Suprapubic skin (tissue), 4 donors: ENCODE measurements around the gene PTPN1. TPM values are rescaled to one million over a fixed set of nuclear protein-coding genes. Genes with fewer than 3 reads are reported as not detected.
A peak's percentile ranks its signal among the peaks of the same experiment; 100 is the strongest.

ENCODE experiments used
- DNase-seq, 2 donors: peaks; one replicate each; pipeline ENCODE4 v3.0.0-alpha.2; 2019; ENCODE audit warnings: low spot score in 2 of 2
- H3K27ac ChIP-seq: fragments of 200-600 bp; sonication (generic); one replicate; pipeline ENCODE4 v1.5.1; 2019
- H3K27me3 ChIP-seq: fragments of 200-600 bp; sonication (generic); one replicate; pipeline ENCODE4 v1.5.1; 2019
- H3K36me3 ChIP-seq: fragments of 200-600 bp; sonication (generic); one replicate; pipeline ENCODE4 v1.5.1; 2019
- H3K4me1 ChIP-seq: fragments of 200-600 bp; sonication (generic); one replicate; pipeline ENCODE4 v1.5.1; 2019
- H3K4me3 ChIP-seq: fragments of 200-600 bp; sonication (generic); one replicate; pipeline ENCODE4 v1.5.1; 2019; ENCODE audit warnings: mild to moderate bottlenecking
- H3K9me3 ChIP-seq: fragments of 200-600 bp; sonication (generic); one replicate; pipeline ENCODE4 v1.5.1; 2019
- CTCF ChIP-seq, 2 donors: fragments of 200-600 bp in 1 of 2; fragments of 450-650 bp in 1 of 2; sonication (generic) in 1 of 2; IDR thresholded peaks; one replicate each; pipeline ENCODE4 v1.5.1; 2016 to 2019; ENCODE audit warnings: antibody characterized with exemption in 2 of 2, mild to moderate bottlenecking in 1 of 2, moderate library complexity in 1 of 2
- EP300 ChIP-seq: sonication (generic); formaldehyde crosslinking; IDR thresholded peaks from one replicate; pipeline ENCODE4 v1.6.1; 2017; ENCODE audit warnings: antibody characterized with exemption
- POLR2A ChIP-seq, 2 donors: fragments of 450-650 bp; IDR thresholded peaks; one replicate each; pipeline ENCODE4 v1.6.1; 2017; ENCODE audit warnings: antibody characterized with exemption in 2 of 2, mild to moderate bottlenecking in 2 of 2, moderate library complexity in 2 of 2
- POLR2AphosphoS5 ChIP-seq, 3 donors: sonication (generic); formaldehyde crosslinking; IDR thresholded peaks; one replicate each; pipeline ENCODE4 v1.6.1; 2017; ENCODE audit warnings: antibody characterized with exemption in 3 of 3
- WGBS: methylation state at CpG from one replicate; pipeline ENCODE4 v1.1.5; 2018; 5-methylcytosine and 5-hydroxymethylcytosine counted together
- total RNA-seq, 4 donors: library from RNA; depleted of rRNA; stranded (reverse); fragments of >200 nt; gene quantifications; one replicate each; pipeline ENCODE4 v1.1.0, GENCODE V29; 2016

PTPN1 gene
- total RNA-seq, 4 donors from 2014 or later = 33.4 to 40.9 (median 36.2) TPM

GRCh38 chr20:50528129-50528528 lies 17.9 kb downstream of the PTPN1 start:
- no peak for DNase-seq
- WGBS = 94% methylated on average over 6 of the region's 6 CpGs
- H3K27ac ChIP-seq = no peak overlapping the region
- H3K27me3 ChIP-seq = no peaks in the 10 kb centered on the region
- H3K4me1 ChIP-seq = peaks cover 54% of the 10 kb centered on the region
- H3K36me3 ChIP-seq = no peaks in the 10 kb centered on the region
- H3K4me3 ChIP-seq = no peak overlapping the region
- TF ChIP-seq POLR2A (IDR thresholded peaks at IDR 0.05) (no peak), CTCF (IDR thresholded peaks at IDR 0.05) (no peak), EP300 (no peak), POLR2AphosphoS5 (IDR thresholded peaks at IDR 0.05) (no peak)
- H3K9me3 ChIP-seq = no peaks in the 10 kb centered on the region

GRCh38 chr20:50528804-50529351 lies 18.7 kb downstream of the PTPN1 start:
- Histone ChIP-seq H3K27ac (no peak overlapping the region), H3K4me1 (peaks cover 56% of the 10 kb centered on the region)

GRCh38 chr20:50532221-50532620 lies 22.0 kb downstream of the PTPN1 start:
- peak overlapping the region; percentile 56 for H3K27ac ChIP-seq
- no peak for DNase-seq
- no peak overlapping the region for H3K4me3 ChIP-seq
- peaks cover 70% of the 10 kb centered on the region for H3K4me1 ChIP-seq
- TF ChIP-seq EP300 (no peak), POLR2A (IDR thresholded peaks at IDR 0.05) (no peak), POLR2AphosphoS5 (IDR thresholded peaks at IDR 0.05) (no peak), CTCF (IDR thresholded peaks at IDR 0.05) (no peak)
- no peaks in the 10 kb centered on the region for H3K36me3 ChIP-seq
- 84% methylated on average over 6 of the region's 6 CpGs for WGBS
- no peaks in the 10 kb centered on the region for H3K9me3 ChIP-seq
- no peaks in the 10 kb centered on the region for H3K27me3 ChIP-seq

More at GRCh38 chr20:50528804-50529351, 18.7 kb downstream of the PTPN1 start:
- WGBS = 50% methylated on average over 6 of the region's 6 CpGs
- DNase-seq = no peak
- H3K4me3 ChIP-seq = no peak overlapping the region
- TF ChIP-seq EP300 (no peak), CTCF (IDR thresholded peaks at IDR 0.05) (no peak)
- H3K9me3 ChIP-seq = no peaks in the 10 kb centered on the region
- no peaks in the 10 kb centered on the region for H3K27me3 ChIP-seq
- H3K36me3 ChIP-seq = no peaks in the 10 kb centered on the region

GRCh38 chr20:50533061-50533460 lies 22.9 kb downstream of the PTPN1 start:
- TF ChIP-seq EP300 (no peak), POLR2AphosphoS5 (IDR thresholded peaks at IDR 0.05) (no peak), POLR2A (IDR thresholded peaks at IDR 0.05) (no peak)
- Histone ChIP-seq H3K9me3 (no peaks in the 10 kb centered on the region), H3K27ac (no peak overlapping the region), H3K36me3 (no peaks in the 10 kb centered on the region), H3K27me3 (no peaks in the 10 kb centered on the region), H3K4me1 (peaks cover 69% of the 10 kb centered on the region), H3K4me3 (no peak overlapping the region)
- DNase-seq = no peak
- 82% methylated on average over 3 of the region's 3 CpGs for WGBS

GRCh38 chr20:50533464-50533863 lies 23.3 kb downstream of the PTPN1 start:
- no peak overlapping the region for H3K27ac ChIP-seq
- TF ChIP-seq POLR2A (IDR thresholded peaks at IDR 0.05) = no peak
- no peak for TF ChIP-seq EP300
- no peak for TF ChIP-seq CTCF (IDR thresholded peaks at IDR 0.05)
- TF ChIP-seq POLR2AphosphoS5 (IDR thresholded peaks at IDR 0.05) = no peak
- H3K36me3 ChIP-seq = no peaks in the 10 kb centered on the region
- no peak overlapping the region for H3K4me3 ChIP-seq
- no peaks in the 10 kb centered on the region for H3K9me3 ChIP-seq
- no peak for DNase-seq
- H3K4me1 ChIP-seq = peaks cover 67% of the 10 kb centered on the region
- whole genome bisulfite sequencing = 91% methylated on average over 7 of the region's 7 CpGs
- H3K27me3 ChIP-seq = no peaks in the 10 kb centered on the region

- Histone ChIP-seq H3K27me3 (no peaks in the 10 kb centered on the region), H3K36me3 (no peaks in the 10 kb centered on the region), H3K9me3 (no peaks in the 10 kb centered on the region), H3K4me3 (no peak overlapping the region), H3K27ac (peak overlapping the region; percentile 20), H3K4me1 (peaks cover 59% of the 10 kb centered on the region)
- WGBS = 71% methylated on average over 1 of the region's 1 CpG
- peak in 1 of 3 donors; percentile 14 for TF ChIP-seq POLR2AphosphoS5 (IDR thresholded peaks at IDR 0.05)
- no peak for TF ChIP-seq POLR2A (IDR thresholded peaks at IDR 0.05)
- no peak for DNase-seq
Measured at GRCh38 chr20:50534567-50534966, 24.4 kb downstream of the PTPN1 start.
